ENCODE results near the gene CASP6.

- TF ChIP-seq SUZ12 (IDR thresholded peaks at IDR 0.05; ENCODE audit: extremely low read depth, insufficient read depth, insufficient read length), result no peak
- TF ChIP-seq YY1 (IDR thresholded peaks at IDR 0.05; ENCODE audit: insufficient read depth, insufficient read length), result no peak
These were observed 26.7 kb upstream of the CASP6 start, which contains the start of gene PLA2G12A for GRCh38 chr4:109729718-109730618.
